ENCODE results near the gene RPS19.

The RPS19 gene

DNA sequence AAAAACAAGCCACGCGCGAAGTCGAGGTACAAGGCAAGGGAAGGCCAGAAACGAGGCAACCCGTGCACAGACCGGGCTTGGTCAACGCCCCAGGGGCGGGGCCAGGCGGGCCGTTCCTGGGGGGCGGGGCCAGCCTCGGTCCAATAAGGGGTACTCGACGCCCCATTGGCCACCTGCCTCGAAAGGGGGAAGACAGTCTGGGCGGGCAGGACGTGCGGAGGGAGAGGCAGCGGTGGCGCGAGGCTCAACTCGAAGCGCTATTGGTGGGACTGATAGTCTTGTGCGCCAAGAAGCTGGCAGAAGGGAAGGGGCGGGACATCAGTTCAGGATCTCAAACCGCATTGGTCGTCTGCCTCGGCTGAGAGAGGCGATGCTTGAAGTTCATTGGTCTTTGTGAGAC is 15.5 kb upstream of the RPS19 start, which contains the start of gene LYPD4:
LYPD4 (minus strand) TSS at position 83 of the 400 bp plus-strand sequence. CDS start 5,398 bp downstream, outside the sequence.
- Histone ChIP-seq H3K27me3 (ENCODE audit: low read depth, low read length) (no peaks in the 10 kb centered on the region), H3K27ac (ENCODE audit: low read length) (no peak within 1 kb of the TSS), H3K4me1 (ENCODE audit: control insufficient read depth in 1 of 2, insufficient read depth in 2 of 2, low read length in 2 of 2) (no peaks in the 10 kb centered on the region), H3K4me3 (ENCODE audit: low read depth in 1 of 2, low read length in 2 of 2) (no peak within 1 kb of the TSS), H3K36me3 (ENCODE audit: control insufficient read depth in 1 of 2, insufficient read depth in 2 of 2, low read length in 2 of 2) (no peaks in the 10 kb centered on the region), H3K9me3 (ENCODE audit: control insufficient read depth in 1 of 2, low read length in 2 of 2) (no peaks in the 10 kb centered on the region)

DNA sequence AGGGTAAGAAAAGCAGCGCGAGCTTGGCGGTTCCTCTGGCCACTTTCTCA is 15.2 kb upstream of the RPS19 start, which contains the start of gene DMRTC2:
DMRTC2 (plus strand) TSS at position 42 of the 50 bp plus-strand sequence. CDS start 2,387 bp downstream, outside the sequence.
- H3K27me3 ChIP-seq (ENCODE audit: low read depth, low read length), result no peaks in the 10 kb centered on the region
- H3K4me3 ChIP-seq (ENCODE audit: low read depth in 1 of 2, low read length in 2 of 2), result no peak within 1 kb of the TSS
- no peak within 1 kb of the TSS for H3K27ac ChIP-seq (ENCODE audit: low read length)
- H3K4me1 ChIP-seq (ENCODE audit: control insufficient read depth in 1 of 2, insufficient read depth in 2 of 2, low read length in 2 of 2), result no peaks in the 10 kb centered on the region
- H3K9me3 ChIP-seq (ENCODE audit: control insufficient read depth in 1 of 2, low read length in 2 of 2), result no peaks in the 10 kb centered on the region
- H3K36me3 ChIP-seq (ENCODE audit: control insufficient read depth in 1 of 2, insufficient read depth in 2 of 2, low read length in 2 of 2), result no peaks in the 10 kb centered on the region

GRCh38 chr19:41845051-41845590 is 14.9 kb upstream of the RPS19 start:
- Histone ChIP-seq H3K9me3 (ENCODE audit: control insufficient read depth in 1 of 2, low read length in 2 of 2) (no peaks in the 10 kb centered on the region), H3K27ac (ENCODE audit: low read length) (no peak overlapping the region), H3K36me3 (ENCODE audit: control insufficient read depth in 1 of 2, insufficient read depth in 2 of 2, low read length in 2 of 2) (no peaks in the 10 kb centered on the region), H3K4me1 (ENCODE audit: control insufficient read depth in 1 of 2, insufficient read depth in 2 of 2, low read length in 2 of 2) (no peaks in the 10 kb centered on the region), H3K4me3 (ENCODE audit: low read depth in 1 of 2, low read length in 2 of 2) (no peak overlapping the region), H3K27me3 (ENCODE audit: low read depth, low read length) (no peaks in the 10 kb centered on the region)

- Histone ChIP-seq H3K4me3 (ENCODE audit: low read depth in 1 of 2, low read length in 2 of 2) (no peak overlapping the region), H3K27ac (ENCODE audit: low read length) (no peak overlapping the region), H3K4me1 (ENCODE audit: control insufficient read depth in 1 of 2, insufficient read depth in 2 of 2, low read length in 2 of 2) (no peaks in the 10 kb centered on the region), H3K27me3 (ENCODE audit: low read depth, low read length) (no peaks in the 10 kb centered on the region), H3K36me3 (ENCODE audit: control insufficient read depth in 1 of 2, insufficient read depth in 2 of 2, low read length in 2 of 2) (no peaks in the 10 kb centered on the region), H3K9me3 (ENCODE audit: control insufficient read depth in 1 of 2, low read length in 2 of 2) (no peaks in the 10 kb centered on the region)
Measured at GRCh38 chr19:41847351-41848105, 12.5 kb upstream of the RPS19 start.

DNA sequence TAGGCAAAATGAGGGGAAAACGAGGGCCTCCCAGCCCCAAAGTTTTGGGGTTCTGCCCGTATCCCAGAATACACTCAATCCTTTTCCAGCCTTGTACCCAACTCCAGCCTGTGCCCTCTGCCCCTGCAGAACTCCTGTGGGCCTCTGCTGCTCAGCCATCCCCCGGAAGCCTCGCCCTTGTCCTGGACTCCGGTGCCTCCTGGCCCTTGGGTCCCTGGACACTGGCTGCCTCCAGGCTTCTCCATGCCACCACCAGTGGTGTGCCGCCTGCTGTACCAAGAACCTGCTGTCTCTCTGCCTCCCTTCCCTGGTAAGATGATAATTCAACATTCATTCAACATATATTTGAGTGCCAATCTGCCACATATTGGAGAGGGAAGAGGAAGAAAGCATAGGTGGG is 11.4 kb upstream of the RPS19 start:
- Histone ChIP-seq H3K4me1 (ENCODE audit: control insufficient read depth in 1 of 2, insufficient read depth in 2 of 2, low read length in 2 of 2) (no peaks in the 10 kb centered on the region), H3K27me3 (ENCODE audit: low read depth, low read length) (no peaks in the 10 kb centered on the region), H3K9me3 (ENCODE audit: control insufficient read depth in 1 of 2, low read length in 2 of 2) (no peaks in the 10 kb centered on the region), H3K4me3 (ENCODE audit: low read depth in 1 of 2, low read length in 2 of 2) (no peak overlapping the region), H3K36me3 (ENCODE audit: control insufficient read depth in 1 of 2, insufficient read depth in 2 of 2, low read length in 2 of 2) (no peaks in the 10 kb centered on the region), H3K27ac (ENCODE audit: low read length) (no peak overlapping the region)

- no peaks in the 10 kb centered on the region for H3K4me1 ChIP-seq (ENCODE audit: control insufficient read depth in 1 of 2, insufficient read depth in 2 of 2, low read length in 2 of 2)
- H3K36me3 ChIP-seq (ENCODE audit: control insufficient read depth in 1 of 2, insufficient read depth in 2 of 2, low read length in 2 of 2), result no peaks in the 10 kb centered on the region
- H3K27ac ChIP-seq (ENCODE audit: low read length), result no peak overlapping the region
- no peaks in the 10 kb centered on the region for H3K27me3 ChIP-seq (ENCODE audit: low read depth, low read length)
- H3K4me3 ChIP-seq (ENCODE audit: low read depth in 1 of 2, low read length in 2 of 2), result no peak overlapping the region
- H3K9me3 ChIP-seq (ENCODE audit: control insufficient read depth in 1 of 2, low read length in 2 of 2), result no peaks in the 10 kb centered on the region
Measured at GRCh38 chr19:41849067-41849466, 11.0 kb upstream of the RPS19 start.

DNA sequence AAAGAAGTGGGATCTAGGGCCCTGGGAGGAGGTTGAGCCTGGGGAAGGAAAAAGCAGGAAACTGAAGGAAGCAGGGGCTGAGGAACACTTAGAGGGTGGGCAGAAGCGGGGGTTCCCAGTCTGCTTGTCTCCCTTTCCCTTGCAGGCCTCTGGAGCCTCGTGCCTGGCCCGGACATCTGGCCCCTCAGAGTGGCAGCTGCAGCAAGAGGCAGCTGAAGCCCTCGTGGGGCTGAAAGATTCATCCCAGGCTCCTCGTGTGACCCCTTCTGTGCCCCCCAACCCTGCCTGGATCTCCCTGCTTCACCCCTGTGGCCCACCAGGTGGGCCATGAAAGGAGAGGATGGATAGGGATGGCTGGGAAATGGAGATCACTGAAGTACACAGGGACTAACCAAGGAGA is 9.7 kb upstream of the RPS19 start:
- no peaks in the 10 kb centered on the region for H3K36me3 ChIP-seq (ENCODE audit: control insufficient read depth in 1 of 2, insufficient read depth in 2 of 2, low read length in 2 of 2)
- H3K4me3 ChIP-seq (ENCODE audit: low read depth in 1 of 2, low read length in 2 of 2), result no peak overlapping the region
- no peaks in the 10 kb centered on the region for H3K4me1 ChIP-seq (ENCODE audit: control insufficient read depth in 1 of 2, insufficient read depth in 2 of 2, low read length in 2 of 2)
- no peaks in the 10 kb centered on the region for H3K27me3 ChIP-seq (ENCODE audit: low read depth, low read length)
- H3K9me3 ChIP-seq (ENCODE audit: control insufficient read depth in 1 of 2, low read length in 2 of 2), result no peaks in the 10 kb centered on the region
- no peak overlapping the region for H3K27ac ChIP-seq (ENCODE audit: low read length)

DNA sequence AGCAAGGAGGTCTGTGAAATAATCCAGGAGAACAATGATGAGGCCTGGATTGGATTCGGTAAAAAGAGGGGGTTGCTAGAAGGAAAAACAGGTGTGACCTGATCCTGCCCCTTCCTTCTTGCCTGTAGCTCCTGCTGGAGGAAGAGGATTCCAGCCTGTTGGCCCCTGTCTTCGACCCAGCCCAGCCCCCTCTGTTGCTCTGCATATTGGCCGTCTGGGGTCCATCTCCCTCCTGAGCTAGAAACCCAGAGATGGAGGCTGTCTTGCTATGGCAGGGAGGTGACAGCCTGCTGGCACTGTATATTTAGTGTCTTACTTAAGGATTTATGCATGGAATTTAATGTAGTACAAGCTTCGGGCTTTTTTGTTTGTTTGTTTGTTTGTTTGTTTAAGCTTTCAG is 8.6 kb upstream of the RPS19 start:
- Histone ChIP-seq H3K27me3 (ENCODE audit: low read depth, low read length) (no peaks in the 10 kb centered on the region), H3K4me3 (ENCODE audit: low read depth in 1 of 2, low read length in 2 of 2) (no peak overlapping the region), H3K4me1 (ENCODE audit: control insufficient read depth in 1 of 2, insufficient read depth in 2 of 2, low read length in 2 of 2) (no peaks in the 10 kb centered on the region), H3K27ac (ENCODE audit: low read length) (no peak overlapping the region), H3K36me3 (ENCODE audit: control insufficient read depth in 1 of 2, insufficient read depth in 2 of 2, low read length in 2 of 2) (no peaks in the 10 kb centered on the region), H3K9me3 (ENCODE audit: control insufficient read depth in 1 of 2, low read length in 2 of 2) (no peaks in the 10 kb centered on the region)

DNA sequence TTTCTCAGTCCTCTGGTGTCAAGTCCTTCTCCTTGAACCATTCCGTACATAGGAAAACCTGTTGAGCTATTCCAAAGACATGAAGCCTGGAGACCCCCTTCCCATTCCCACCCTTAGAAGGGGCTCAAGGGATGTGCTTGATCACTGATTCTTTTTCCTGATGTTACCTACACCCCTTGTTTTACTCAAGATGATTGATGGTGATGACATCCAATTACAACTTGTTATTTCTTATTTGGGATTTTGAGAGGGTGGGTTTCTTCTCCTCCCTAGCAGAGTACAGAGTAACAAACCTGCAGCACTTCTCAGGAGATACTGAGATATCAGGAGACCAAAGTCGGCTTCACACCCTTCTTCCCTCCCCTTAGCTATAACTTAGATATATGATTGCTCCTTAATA is 6.7 kb upstream of the RPS19 start:
- Histone ChIP-seq H3K4me1 (ENCODE audit: control insufficient read depth in 1 of 2, insufficient read depth in 2 of 2, low read length in 2 of 2) (no peaks in the 10 kb centered on the region), H3K27ac (ENCODE audit: low read length) (no peak overlapping the region), H3K9me3 (ENCODE audit: control insufficient read depth in 1 of 2, low read length in 2 of 2) (no peaks in the 10 kb centered on the region), H3K36me3 (ENCODE audit: control insufficient read depth in 1 of 2, insufficient read depth in 2 of 2, low read length in 2 of 2) (no peaks in the 10 kb centered on the region), H3K4me3 (ENCODE audit: low read depth in 1 of 2, low read length in 2 of 2) (no peak overlapping the region), H3K27me3 (ENCODE audit: low read depth, low read length) (no peaks in the 10 kb centered on the region)

- Histone ChIP-seq H3K4me1 (ENCODE audit: control insufficient read depth in 1 of 2, insufficient read depth in 2 of 2, low read length in 2 of 2) (no peaks in the 10 kb centered on the region), H3K27me3 (ENCODE audit: low read depth, low read length) (no peaks in the 10 kb centered on the region), H3K9me3 (ENCODE audit: control insufficient read depth in 1 of 2, low read length in 2 of 2) (no peaks in the 10 kb centered on the region), H3K36me3 (ENCODE audit: control insufficient read depth in 1 of 2, insufficient read depth in 2 of 2, low read length in 2 of 2) (no peaks in the 10 kb centered on the region), H3K4me3 (ENCODE audit: low read depth in 1 of 2, low read length in 2 of 2) (no peak overlapping the region), H3K27ac (ENCODE audit: low read length) (no peak overlapping the region)
Measured at GRCh38 chr19:41853768-41854167, 6.3 kb upstream of the RPS19 start.

DNA sequence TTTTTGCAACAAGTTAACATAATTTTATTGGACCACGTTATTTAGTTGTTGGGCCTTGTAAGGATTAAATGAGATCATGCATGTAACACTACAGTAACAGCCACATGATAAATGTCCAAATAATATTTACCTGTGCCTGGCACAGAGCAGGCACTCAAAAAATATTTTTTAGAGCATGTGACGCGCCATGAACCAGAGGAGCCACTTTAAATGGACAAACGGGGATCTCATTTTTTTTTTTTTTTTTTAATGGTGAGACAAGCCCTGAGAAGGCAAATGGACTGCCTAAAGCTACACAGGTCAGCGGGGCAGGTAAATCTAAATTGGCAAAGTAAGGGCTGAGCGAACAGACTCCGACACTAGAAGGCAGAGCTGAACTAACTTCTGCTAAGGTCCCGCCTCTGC is 840 bp upstream of the RPS19 start:
- peaks cover 27 to 32% of the 10 kb centered on the region in 2 donors for H3K36me3 ChIP-seq (ENCODE audit: control insufficient read depth in 1 of 2, insufficient read depth in 2 of 2, low read length in 2 of 2)

More for the DNA sequence above, 840 bp upstream of the RPS19 start:
- Histone ChIP-seq H3K4me3 (ENCODE audit: low read depth in 1 of 2, low read length in 2 of 2) (peak overlapping the region; percentile 28 to 87), H3K27ac (ENCODE audit: low read length) (peak overlapping the region; percentile 98), H3K4me1 (ENCODE audit: control insufficient read depth in 1 of 2, insufficient read depth in 2 of 2, low read length in 2 of 2) (peaks cover 20 to 32% of the 10 kb centered on the region in 2 donors), H3K9me3 (ENCODE audit: control insufficient read depth in 1 of 2, low read length in 2 of 2) (no peaks in the 10 kb centered on the region), H3K27me3 (ENCODE audit: low read depth, low read length) (no peaks in the 10 kb centered on the region)

All from muscle layer of duodenum (tissue), 2 donors.